Lower leg skin (tissue), 3 donors: ENCODE measurements around the gene ABTB2.

Experiments used
- CTCF ChIP-seq, 3 donors: fragments of 450-650 bp; IDR thresholded peaks; one replicate each; pipeline ENCODE4 v1.5.1; 2016; ENCODE audit warnings: antibody characterized with exemption in 3 of 3, mild to moderate bottlenecking in 3 of 3, moderate library complexity in 2 of 3
- POLR2A ChIP-seq, 2 donors: fragments of 450-650 bp; IDR thresholded peaks; one replicate each; pipeline ENCODE4 v1.6.1; 2016 to 2017; ENCODE audit warnings: antibody characterized with exemption in 2 of 2, mild to moderate bottlenecking in 1 of 2, moderate library complexity in 1 of 2

GRCh38 chr11:34161812-34162492 lies 195.9 kb downstream of the ABTB2 start:
- TF ChIP-seq CTCF (IDR thresholded peaks at IDR 0.05) (no peak), POLR2A (IDR thresholded peaks at IDR 0.05) (no peak)
